ENCODE data around the gene CREB3L2. TPM values are rescaled to one million over a fixed set of nuclear protein-coding genes. Genes with fewer than 3 reads are reported as not detected.

The CREB3L2 gene
- total and polyA plus RNA-seq, 8 donors: 5.8 to 258 (median 23.6) TPM

- H3K36me3 ChIP-seq: no peaks in the 10 kb centered on the region
- TF ChIP-seq CTCF (IDR thresholded peaks at IDR 0.05): no peak
- TF ChIP-seq EP300 (IDR thresholded peaks at IDR 0.05): no peak
- whole genome bisulfite sequencing, 5 donors: 30 to 60% (median 38%) methylated on average over 6 of the region's 6 CpGs
- H3K9me3 ChIP-seq: no peaks in the 10 kb centered on the region
- intact Hi-C loops (cut with DNase I; ENCODE audit: low total_unique reads): no loop called here
- peak overlapping the region in 3 of 5 donors; percentile 42 to 51 (median 49) for H3K27ac ChIP-seq
- no peak for DNase-seq
- peaks cover 50 to 87% (median 68%) of the 10 kb centered on the region in 4 donors for H3K4me1 ChIP-seq
- H3K27me3 ChIP-seq: no peaks in the 10 kb centered on the region
- no peak overlapping the region for H3K4me3 ChIP-seq
These were observed 53.0 kb downstream of the CREB3L2 start for GRCh38 chr7:137948845-137949330.

- H3K4me1 ChIP-seq: peaks cover 50 to 87% (median 68%) of the 10 kb centered on the region in 4 donors
- 46 to 69% (median 54%) methylated on average over 5 of the region's 5 CpGs for WGBS, 5 donors
These were observed 53.6 kb downstream of the CREB3L2 start for GRCh38 chr7:137948083-137948844.

GRCh38 chr7:137947046-137947445, 54.8 kb downstream of the CREB3L2 start:
- Histone ChIP-seq H3K4me3 (no peak overlapping the region), H3K36me3 (no peaks in the 10 kb centered on the region), H3K27ac (peak overlapping the region in 2 of 5 donors; percentile 49 to 51), H3K4me1 (peaks cover 45 to 87% (median 67%) of the 10 kb centered on the region in 4 donors), H3K27me3 (no peaks in the 10 kb centered on the region), H3K9me3 (no peaks in the 10 kb centered on the region)
- intact Hi-C loops (cut with DNase I; ENCODE audit: low total_unique reads): no loop called here
- no peak for DNase-seq
- 79 to 89% (median 86%) methylated on average over 7 of the region's 7 CpGs for WGBS, 5 donors
- TF ChIP-seq POLR2AphosphoS5 (IDR thresholded peaks at IDR 0.05) (no peak), CTCF (IDR thresholded peaks at IDR 0.05) (no peak)

More at GRCh38 chr7:137948083-137948844, 53.6 kb downstream of the CREB3L2 start:
- no peak overlapping the region for H3K4me3 ChIP-seq
- no peaks in the 10 kb centered on the region for H3K36me3 ChIP-seq
- TF ChIP-seq POLR2A (IDR thresholded peaks at IDR 0.05) (no peak), POLR2AphosphoS5 (IDR thresholded peaks at IDR 0.05) (no peak), EP300 (IDR thresholded peaks at IDR 0.05) (no peak), CTCF (IDR thresholded peaks at IDR 0.05) (no peak)
- no peaks in the 10 kb centered on the region for H3K9me3 ChIP-seq
- DNase-seq: no peak
- intact Hi-C loops (cut with DNase I; ENCODE audit: low total_unique reads): no loop called here
- peak overlapping the region in 3 of 5 donors; percentile 42 to 51 (median 49) for H3K27ac ChIP-seq
- no peaks in the 10 kb centered on the region for H3K27me3 ChIP-seq

GRCh38 chr7:137946011-137946410, 55.9 kb downstream of the CREB3L2 start:
- Histone ChIP-seq H3K27me3 (no peaks in the 10 kb centered on the region), H3K36me3 (no peaks in the 10 kb centered on the region), H3K9me3 (no peaks in the 10 kb centered on the region), H3K27ac (peak overlapping the region in 1 of 5 donors; percentile 82), H3K4me1 (peaks cover 40 to 86% (median 63%) of the 10 kb centered on the region in 4 donors), H3K4me3 (no peak overlapping the region)
- intact Hi-C loops (cut with DNase I; ENCODE audit: low total_unique reads): no loop called here
- DNase-seq: no peak
- TF ChIP-seq EP300 (IDR thresholded peaks at IDR 0.05) (no peak), POLR2AphosphoS5 (IDR thresholded peaks at IDR 0.05) (no peak), CTCF (IDR thresholded peaks at IDR 0.05) (no peak)
- 85 to 92% (median 90%) methylated on average over 3 of the region's 3 CpGs for WGBS, 5 donors
